IPS-15b (cell line): Measurements from ENCODE around the gene CECR2.

Source experiments
- H3K27me3 ChIP-seq: one replicate; pipeline ENCODE4 v1.6.1; 2013; ENCODE audit warnings: low read length; ENCODE audit not compliant: control insufficient read depth, insufficient read depth
- H3K36me3 ChIP-seq: one replicate; pipeline ENCODE4 v1.6.1; 2013; ENCODE audit warnings: low read length; ENCODE audit not compliant: control insufficient read depth, insufficient read depth
- H3K4me1 ChIP-seq: one replicate; pipeline ENCODE4 v1.6.1; 2013; ENCODE audit warnings: mild to moderate bottlenecking, low read length; ENCODE audit not compliant: control insufficient read depth, insufficient read depth
- H3K4me3 ChIP-seq: one replicate; pipeline ENCODE4 v1.5.1; 2013; ENCODE audit warnings: low read depth, low read length
- H3K9ac ChIP-seq: one replicate; pipeline ENCODE4 v1.6.1; 2013; ENCODE audit warnings: low read depth, mild to moderate bottlenecking, low read length
- H3K9me3 ChIP-seq: one replicate; pipeline ENCODE4 v1.6.1; 2013; ENCODE audit warnings: mild to moderate bottlenecking, low read length; ENCODE audit not compliant: control insufficient read depth, insufficient read depth

CECR2 gene

GRCh38 chr22:17384612-17385330 lies 15.5 kb downstream of the CECR2 start:
- Histone ChIP-seq H3K27me3 (no peaks in the 10 kb centered on the region), H3K9ac (no peak overlapping the region), H3K4me1 (peaks cover 46% of the 10 kb centered on the region), H3K36me3 (no peaks in the 10 kb centered on the region), H3K9me3 (no peaks in the 10 kb centered on the region), H3K4me3 (no peak overlapping the region)

- peaks cover 4% of the 10 kb centered on the region for H3K36me3 ChIP-seq
- H3K9ac ChIP-seq: no peak overlapping the region
- H3K27me3 ChIP-seq: no peaks in the 10 kb centered on the region
- peaks cover 40% of the 10 kb centered on the region for H3K4me1 ChIP-seq
- H3K4me3 ChIP-seq: no peak overlapping the region
- no peaks in the 10 kb centered on the region for H3K9me3 ChIP-seq
Measured at GRCh38 chr22:17387356-17387755, 18.1 kb downstream of the CECR2 start.

GRCh38 chr22:17388235-17388634 lies 19.0 kb downstream of the CECR2 start:
- Histone ChIP-seq H3K27me3 (no peaks in the 10 kb centered on the region), H3K9ac (no peak overlapping the region), H3K4me3 (no peak overlapping the region), H3K4me1 (peaks cover 40% of the 10 kb centered on the region), H3K36me3 (peaks cover 4% of the 10 kb centered on the region), H3K9me3 (no peaks in the 10 kb centered on the region)

- no peaks in the 10 kb centered on the region for H3K27me3 ChIP-seq
- H3K4me1 ChIP-seq: peaks cover 35% of the 10 kb centered on the region
- no peak overlapping the region for H3K9ac ChIP-seq
- H3K36me3 ChIP-seq: peaks cover 4% of the 10 kb centered on the region
- H3K4me3 ChIP-seq: no peak overlapping the region
- H3K9me3 ChIP-seq: no peaks in the 10 kb centered on the region
Measured at GRCh38 chr22:17390087-17390486, 20.8 kb downstream of the CECR2 start.

GRCh38 chr22:17396516-17396915 lies 27.3 kb downstream of the CECR2 start:
- H3K4me3 ChIP-seq: no peak overlapping the region
- H3K9ac ChIP-seq: no peak overlapping the region
- peaks cover 14% of the 10 kb centered on the region for H3K4me1 ChIP-seq
- H3K27me3 ChIP-seq: no peaks in the 10 kb centered on the region
- no peaks in the 10 kb centered on the region for H3K36me3 ChIP-seq
- H3K9me3 ChIP-seq: no peaks in the 10 kb centered on the region

- no peak overlapping the region for H3K9ac ChIP-seq
- H3K27me3 ChIP-seq: no peaks in the 10 kb centered on the region
- H3K4me1 ChIP-seq: peaks cover 14% of the 10 kb centered on the region
- H3K36me3 ChIP-seq: no peaks in the 10 kb centered on the region
- H3K9me3 ChIP-seq: no peaks in the 10 kb centered on the region
- no peak overlapping the region for H3K4me3 ChIP-seq
Measured at GRCh38 chr22:17397756-17398547, 28.7 kb downstream of the CECR2 start.

- Histone ChIP-seq H3K9ac (no peak overlapping the region), H3K27me3 (no peaks in the 10 kb centered on the region), H3K4me3 (no peak overlapping the region), H3K4me1 (peaks cover 15% of the 10 kb centered on the region), H3K36me3 (no peaks in the 10 kb centered on the region), H3K9me3 (no peaks in the 10 kb centered on the region)
Measured at GRCh38 chr22:17400305-17400704, 31.0 kb downstream of the CECR2 start.

- Histone ChIP-seq H3K9ac (no peak overlapping the region), H3K4me1 (peaks cover 16% of the 10 kb centered on the region), H3K36me3 (no peaks in the 10 kb centered on the region), H3K27me3 (no peaks in the 10 kb centered on the region), H3K9me3 (no peaks in the 10 kb centered on the region), H3K4me3 (no peak overlapping the region)
Measured at GRCh38 chr22:17401728-17402127, 32.5 kb downstream of the CECR2 start.

- H3K9ac ChIP-seq: no peak overlapping the region
- no peaks in the 10 kb centered on the region for H3K27me3 ChIP-seq
- no peak overlapping the region for H3K4me3 ChIP-seq
- H3K9me3 ChIP-seq: no peaks in the 10 kb centered on the region
- H3K36me3 ChIP-seq: no peaks in the 10 kb centered on the region
- peaks cover 18% of the 10 kb centered on the region for H3K4me1 ChIP-seq
Measured at GRCh38 chr22:17402293-17402692, 33.0 kb downstream of the CECR2 start.

GRCh38 chr22:17403906-17404305 lies 34.6 kb downstream of the CECR2 start:
- H3K4me3 ChIP-seq: no peak overlapping the region
- H3K4me1 ChIP-seq: peaks cover 14% of the 10 kb centered on the region
- H3K9ac ChIP-seq: no peak overlapping the region
- no peaks in the 10 kb centered on the region for H3K27me3 ChIP-seq
- no peaks in the 10 kb centered on the region for H3K9me3 ChIP-seq
- H3K36me3 ChIP-seq: no peaks in the 10 kb centered on the region

- Histone ChIP-seq H3K27me3 (no peaks in the 10 kb centered on the region), H3K36me3 (no peaks in the 10 kb centered on the region), H3K9ac (no peak overlapping the region), H3K4me1 (peaks cover 25% of the 10 kb centered on the region), H3K4me3 (no peak overlapping the region), H3K9me3 (no peaks in the 10 kb centered on the region)
Measured at GRCh38 chr22:17407643-17408042, 38.4 kb downstream of the CECR2 start.

GRCh38 chr22:17410576-17410975 lies 41.3 kb downstream of the CECR2 start:
- Histone ChIP-seq H3K27me3 (no peaks in the 10 kb centered on the region), H3K4me1 (peaks cover 32% of the 10 kb centered on the region), H3K36me3 (no peaks in the 10 kb centered on the region), H3K9me3 (no peaks in the 10 kb centered on the region), H3K9ac (no peak overlapping the region), H3K4me3 (no peak overlapping the region)
